Mucosa of descending colon (tissue), 3 donors: Measurements from ENCODE around the gene TTI1. TPM values are rescaled to one million over a fixed set of nuclear protein-coding genes. Genes with fewer than 3 reads are reported as not detected.

Source experiments
- ATAC-seq: fragments of 200-7000 bp; cut with Tn5 transposase; one replicate; pipeline ENCODE4 v1.9.1; 2020; ENCODE audit warnings: mild to moderate bottlenecking, moderate library complexity
- DNase-seq, 3 donors: peaks; one replicate each; pipeline ENCODE4 v3.0.0-alpha.2; 2020
- H3K36me3 ChIP-seq: fragments of 200-600 bp; one replicate; pipeline ENCODE4 v1.8.0; 2021; ENCODE audit warnings: low read depth, mild to moderate bottlenecking
- H3K4me1 ChIP-seq: fragments of 200-600 bp; one replicate; pipeline ENCODE4 v1.8.0; 2021; ENCODE audit warnings: low read depth, mild to moderate bottlenecking
- H3K4me3 ChIP-seq: fragments of 200-600 bp; one replicate; pipeline ENCODE4 v1.8.0; 2021; ENCODE audit warnings: mild to moderate bottlenecking
- H3K9me3 ChIP-seq: fragments of 200-600 bp; one replicate; pipeline ENCODE4 v1.8.0; 2021; ENCODE audit warnings: mild to moderate bottlenecking
- CTCF ChIP-seq: fragments of 200-600 bp; IDR thresholded peaks from one replicate; pipeline ENCODE4 v1.8.0; 2022; ENCODE audit warnings: antibody characterized with exemption, mild to moderate bottlenecking
- intact Hi-C, 2 donors: fragments of 100-400 bp; cut with DNase I in 1 of 2; cut with micrococcal nuclease in 1 of 2; formaldehyde crosslinking; loops; one replicate each; pipeline versions ENCODE4 v1.11.0 to v1.11.1; 2022; cut with DNase I, micrococcal nuclease
- total RNA-seq, 3 donors: library from RNA; stranded (reverse); fragmentation: NEBNext Ultra II Directional in 2 of 3; extraction: Animal tissue kit (Norgen Biotek cat#: 25700) in 2 of 3; gene quantifications; one replicate each; pipeline versions ENCODE4 v1.2.1 to v1.2.4, GENCODE V29; 2021 to 2023
- donor health status: DM: no; HTN: no; CAD: no; lungs with moderate emphysema.
- donor health status: DM: no; HTN: no; CAD: no.
- donor health status: DM: no; HTN: yes; CAD: no.

Gene TTI1
- total RNA-seq, 3 donors from 2014 or later = 13.4 to 16.4 (median 14.0) TPM

DNA sequence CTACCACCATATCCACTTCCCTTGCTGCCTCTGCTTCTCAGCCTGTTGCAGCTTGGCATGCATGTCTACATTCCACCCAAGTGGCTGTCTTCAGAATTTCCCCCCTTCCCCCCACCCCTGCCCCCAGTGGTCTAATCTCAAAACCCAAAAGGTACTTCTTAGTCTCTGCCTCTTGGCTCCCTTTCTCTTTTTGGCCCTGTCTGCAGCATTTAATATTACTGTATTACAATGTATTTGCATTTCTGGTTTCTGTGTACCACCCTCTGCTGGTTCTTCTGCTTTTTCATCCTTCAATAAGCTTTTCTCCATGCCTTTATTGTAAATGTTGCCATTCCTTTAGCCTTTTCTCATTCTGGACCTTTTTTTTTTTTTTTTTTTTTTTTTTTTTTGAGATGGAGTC is 43.3 kb upstream of the TTI1 start:
- ATAC-seq (no peak), DNase-seq (no peak)
- no peak for TF ChIP-seq CTCF
- Histone ChIP-seq H3K4me3 (no peak overlapping the region), H3K36me3 (no peaks in the 10 kb centered on the region), H3K4me1 (no peaks in the 10 kb centered on the region), H3K9me3 (no peaks in the 10 kb centered on the region)
- intact Hi-C loops = no loop called here

- DNase-seq (no peak), ATAC-seq (no peak)
- H3K9me3 ChIP-seq = no peaks in the 10 kb centered on the region
- H3K4me1 ChIP-seq = no peaks in the 10 kb centered on the region
- H3K4me3 ChIP-seq = no peak overlapping the region
- no peak for TF ChIP-seq CTCF
- intact Hi-C loops = no loop called here
- H3K36me3 ChIP-seq = no peaks in the 10 kb centered on the region
These were observed 42.1 kb upstream of the TTI1 start for GRCh38 chr20:38075161-38075998.

- ATAC-seq (peak; percentile 85), DNase-seq (peak in 1 of 3 donors; percentile 79)
- Histone ChIP-seq H3K9me3 (no peaks in the 10 kb centered on the region), H3K36me3 (no peaks in the 10 kb centered on the region), H3K4me1 (no peaks in the 10 kb centered on the region), H3K4me3 (no peak overlapping the region)
- TF ChIP-seq CTCF = peak; percentile 57
- intact Hi-C loops = loop anchor here in 1 of 2 donors (5.0 kb wide), 1 partner anchor 149 kb away; no protein-coding TSS in a partner anchor
These were observed 40.2 kb upstream of the TTI1 start for GRCh38 chr20:38073307-38074071.

GRCh38 chr20:38072898-38073297 is 39.6 kb upstream of the TTI1 start:
- no peak for TF ChIP-seq CTCF
- intact Hi-C loops = loop anchor here in 1 of 2 donors (5.0 kb wide), 1 partner anchor 149 kb away; no protein-coding TSS in a partner anchor
- Histone ChIP-seq H3K4me3 (no peak overlapping the region), H3K36me3 (no peaks in the 10 kb centered on the region), H3K4me1 (no peaks in the 10 kb centered on the region), H3K9me3 (no peaks in the 10 kb centered on the region)
- ATAC-seq = no peak
- DNase-seq = no peak

DNA sequence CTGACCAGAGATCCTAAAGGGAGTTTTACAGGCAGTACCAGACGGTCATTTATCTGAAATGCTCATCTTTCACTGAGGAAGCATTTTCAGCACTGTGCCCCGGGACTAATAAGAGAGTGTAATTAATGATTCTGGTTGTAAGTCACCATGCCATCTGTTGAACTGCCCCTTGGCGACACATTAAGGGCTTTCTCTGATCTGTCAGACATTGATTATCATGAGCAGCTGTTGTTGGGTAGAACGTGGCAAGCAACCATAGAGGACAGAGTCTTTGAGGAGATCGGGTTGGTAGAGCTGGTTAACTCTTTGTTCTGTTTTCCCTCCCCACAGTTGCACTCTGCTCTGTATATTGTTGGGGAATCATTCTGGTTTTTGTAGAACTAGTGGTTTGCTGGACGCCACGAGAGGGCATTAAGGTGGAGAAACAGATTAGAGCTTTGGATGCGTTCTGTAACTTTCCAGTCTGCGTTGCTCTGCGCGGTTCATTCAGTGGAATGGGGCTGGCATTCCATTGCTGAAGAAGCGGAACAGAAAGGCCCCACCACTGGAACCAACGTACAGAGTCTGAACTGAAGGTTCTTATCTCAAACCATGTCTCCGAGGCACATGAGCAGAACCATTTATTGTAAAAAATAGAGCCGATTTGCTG is 34.6 kb upstream of the TTI1 start:
- TF ChIP-seq CTCF = no peak
- no peaks in the 10 kb centered on the region for H3K36me3 ChIP-seq
- no peaks in the 10 kb centered on the region for H3K4me1 ChIP-seq
- no peak overlapping the region for H3K4me3 ChIP-seq
- H3K9me3 ChIP-seq = no peaks in the 10 kb centered on the region
- intact Hi-C loops = no loop called here
- ATAC-seq (no peak), DNase-seq (no peak)
